Fibroblast of pulmonary artery (primary cell): ENCODE results near the gene RUFY3.
"Not testable (repeated sequence)": the region's sequence is repeated elsewhere in the genome, so short reads cannot be mapped to it uniquely, and the experiment has no call there.

Experiments used
- DNase-seq: peaks from one replicate; pipeline ENCODE4 v3.0.0-alpha.2; 2010; ENCODE audit warnings: low read depth
- H3K4me3 ChIP-seq: replicated peaks from 2 replicates; pipeline ENCODE4 v1.5.1; 2011; ENCODE audit warnings: low read depth, mild to moderate bottlenecking, control low read depth, low read length, moderate library complexity
- TF ChIP-seq, protein P1 (sequence below): IDR thresholded peaks from 2 replicates; pipeline ENCODE4 v1.5.1; 2011; ENCODE audit warnings: mild to moderate bottlenecking, control low read depth, low read length, inconsistent platforms; ENCODE audit errors: missing control alignments

Gene RUFY3

GRCh38 chr4:70836081-70836480, 114.3 kb downstream of the RUFY3 start:
- no peak overlapping the region for H3K4me3 ChIP-seq
- TF ChIP-seq, protein P1, sequence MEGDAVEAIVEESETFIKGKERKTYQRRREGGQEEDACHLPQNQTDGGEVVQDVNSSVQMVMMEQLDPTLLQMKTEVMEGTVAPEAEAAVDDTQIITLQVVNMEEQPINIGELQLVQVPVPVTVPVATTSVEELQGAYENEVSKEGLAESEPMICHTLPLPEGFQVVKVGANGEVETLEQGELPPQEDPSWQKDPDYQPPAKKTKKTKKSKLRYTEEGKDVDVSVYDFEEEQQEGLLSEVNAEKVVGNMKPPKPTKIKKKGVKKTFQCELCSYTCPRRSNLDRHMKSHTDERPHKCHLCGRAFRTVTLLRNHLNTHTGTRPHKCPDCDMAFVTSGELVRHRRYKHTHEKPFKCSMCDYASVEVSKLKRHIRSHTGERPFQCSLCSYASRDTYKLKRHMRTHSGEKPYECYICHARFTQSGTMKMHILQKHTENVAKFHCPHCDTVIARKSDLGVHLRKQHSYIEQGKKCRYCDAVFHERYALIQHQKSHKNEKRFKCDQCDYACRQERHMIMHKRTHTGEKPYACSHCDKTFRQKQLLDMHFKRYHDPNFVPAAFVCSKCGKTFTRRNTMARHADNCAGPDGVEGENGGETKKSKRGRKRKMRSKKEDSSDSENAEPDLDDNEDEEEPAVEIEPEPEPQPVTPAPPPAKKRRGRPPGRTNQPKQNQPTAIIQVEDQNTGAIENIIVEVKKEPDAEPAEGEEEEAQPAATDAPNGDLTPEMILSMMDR, result no peak
- DNase-seq, result no peak

- peak; percentile 24 for DNase-seq
These were observed 116.4 kb downstream of the RUFY3 start for GRCh38 chr4:70838204-70838603.

GRCh38 chr4:70838666-70839588, 117.2 kb downstream of the RUFY3 start:
- DNase-seq, result peak; percentile 60

More at GRCh38 chr4:70838204-70838603, 116.4 kb downstream of the RUFY3 start:
- TF ChIP-seq, protein P1, result no peak
- H3K4me3 ChIP-seq, result peak overlapping the region; percentile 72

DNA sequence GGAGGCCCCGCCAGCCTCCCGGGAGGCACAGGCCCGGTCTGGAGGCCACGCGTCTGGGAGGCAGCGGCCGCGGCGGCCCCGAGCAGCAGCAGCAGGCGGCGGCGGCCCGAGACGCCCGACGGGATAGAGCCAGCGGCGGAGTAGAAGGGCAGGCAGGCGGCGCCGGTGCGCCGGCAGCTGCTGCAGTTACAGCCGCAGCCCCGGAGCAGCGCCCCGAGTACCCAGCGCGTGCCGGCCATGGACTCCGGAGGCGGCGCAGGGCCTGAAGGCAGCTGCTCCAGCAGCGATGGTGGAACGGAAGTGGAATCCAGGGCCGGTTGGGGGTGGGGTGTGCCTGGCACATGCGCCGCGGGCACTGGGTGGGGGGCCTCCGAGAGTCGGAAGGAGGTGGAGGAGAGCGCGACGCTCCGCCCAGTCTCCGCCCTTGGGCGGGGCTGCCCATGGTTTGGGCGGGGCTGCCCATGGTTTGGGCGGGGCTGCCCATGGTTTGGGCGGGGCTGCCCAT, 117.9 kb downstream of the RUFY3 start, which contains the start of gene GRSF1:
Gene GRSF1, minus strand, starts transcription at position 302 of the 505 bp plus-strand sequence. Its CDS starts 63 bp downstream, at position 239.
- TF ChIP-seq, protein P1, result no peak
- H3K4me3 ChIP-seq, result peak within 1 kb of the TSS; percentile 72
- peak; percentile 95 for DNase-seq

More at GRCh38 chr4:70838666-70839588, 117.2 kb downstream of the RUFY3 start:
- H3K4me3 ChIP-seq, result peak overlapping the region; percentile 72
- TF ChIP-seq, protein P1, result no peak

DNA sequence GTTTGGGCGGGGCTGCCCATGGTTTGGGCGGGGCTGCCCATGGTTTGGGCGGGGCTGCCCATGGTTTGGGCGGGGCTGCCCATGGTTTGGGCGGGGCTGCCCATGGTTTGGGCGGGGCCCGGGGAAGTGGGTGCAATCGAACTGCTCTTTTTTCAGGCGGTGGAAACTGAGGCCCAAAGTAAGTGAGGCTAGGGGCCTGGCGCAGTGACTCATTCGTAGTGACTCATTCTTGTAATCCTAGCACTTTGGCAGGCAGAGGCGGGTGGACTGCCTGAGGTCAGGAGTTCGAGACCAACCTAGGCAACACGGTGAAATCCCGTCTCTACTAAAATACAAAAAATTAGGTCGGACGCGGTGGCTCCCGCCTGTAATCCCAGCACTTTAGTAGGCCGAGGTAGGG, 118.4 kb downstream of the RUFY3 start:
- peak; percentile 26 for DNase-seq
- H3K4me3 ChIP-seq, result not testable (repeated sequence)

- not testable (repeated sequence) for H3K4me3 ChIP-seq, DNase-seq
These were observed 118.9 kb downstream of the RUFY3 start for GRCh38 chr4:70840631-70841030.

GRCh38 chr4:70841211-70841610, 119.4 kb downstream of the RUFY3 start:
- TF ChIP-seq, protein P1, result no peak
- DNase-seq, result no peak
- H3K4me3 ChIP-seq, result no peak overlapping the region
